ENCODE data around the gene NUDT19. TPM values are rescaled to one million over a fixed set of nuclear protein-coding genes. Genes with fewer than 3 reads are reported as not detected.
"Not testable (repeated sequence)": the region's sequence is repeated elsewhere in the genome, so short reads cannot be mapped to it uniquely, and the experiment has no call there.

The NUDT19 gene
- total RNA-seq, 4 donors from 2014 or later, result 6.1 to 15.9 (median 9.7) TPM

DNA sequence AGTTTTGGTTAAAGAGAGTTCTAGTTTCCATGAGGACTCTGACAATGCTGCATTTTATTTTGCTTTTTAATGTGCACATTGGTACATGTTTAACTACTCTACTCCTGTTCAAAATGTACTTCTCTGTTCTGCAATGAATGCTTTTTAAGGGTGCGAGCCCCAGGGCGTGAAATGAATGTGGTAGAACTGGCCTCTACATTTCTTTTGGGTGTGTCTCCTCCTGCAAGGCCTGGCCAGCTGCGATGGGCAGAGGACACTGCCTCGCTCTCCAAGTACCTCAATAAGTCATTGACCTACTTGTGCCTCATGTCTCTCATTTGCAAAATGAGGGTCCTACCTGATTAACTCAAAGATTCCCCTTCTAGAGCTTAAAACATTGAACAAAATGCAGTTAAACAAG is 9.3 kb upstream of the NUDT19 start:
- TF ChIP-seq, protein P1, sequence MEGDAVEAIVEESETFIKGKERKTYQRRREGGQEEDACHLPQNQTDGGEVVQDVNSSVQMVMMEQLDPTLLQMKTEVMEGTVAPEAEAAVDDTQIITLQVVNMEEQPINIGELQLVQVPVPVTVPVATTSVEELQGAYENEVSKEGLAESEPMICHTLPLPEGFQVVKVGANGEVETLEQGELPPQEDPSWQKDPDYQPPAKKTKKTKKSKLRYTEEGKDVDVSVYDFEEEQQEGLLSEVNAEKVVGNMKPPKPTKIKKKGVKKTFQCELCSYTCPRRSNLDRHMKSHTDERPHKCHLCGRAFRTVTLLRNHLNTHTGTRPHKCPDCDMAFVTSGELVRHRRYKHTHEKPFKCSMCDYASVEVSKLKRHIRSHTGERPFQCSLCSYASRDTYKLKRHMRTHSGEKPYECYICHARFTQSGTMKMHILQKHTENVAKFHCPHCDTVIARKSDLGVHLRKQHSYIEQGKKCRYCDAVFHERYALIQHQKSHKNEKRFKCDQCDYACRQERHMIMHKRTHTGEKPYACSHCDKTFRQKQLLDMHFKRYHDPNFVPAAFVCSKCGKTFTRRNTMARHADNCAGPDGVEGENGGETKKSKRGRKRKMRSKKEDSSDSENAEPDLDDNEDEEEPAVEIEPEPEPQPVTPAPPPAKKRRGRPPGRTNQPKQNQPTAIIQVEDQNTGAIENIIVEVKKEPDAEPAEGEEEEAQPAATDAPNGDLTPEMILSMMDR (IDR thresholded peaks at IDR 0.05), result no peak
- ATAC-seq (ENCODE audit: low FRiP score) (no peak), DNase-seq (ENCODE audit: low spot score) (no peak)

DNA sequence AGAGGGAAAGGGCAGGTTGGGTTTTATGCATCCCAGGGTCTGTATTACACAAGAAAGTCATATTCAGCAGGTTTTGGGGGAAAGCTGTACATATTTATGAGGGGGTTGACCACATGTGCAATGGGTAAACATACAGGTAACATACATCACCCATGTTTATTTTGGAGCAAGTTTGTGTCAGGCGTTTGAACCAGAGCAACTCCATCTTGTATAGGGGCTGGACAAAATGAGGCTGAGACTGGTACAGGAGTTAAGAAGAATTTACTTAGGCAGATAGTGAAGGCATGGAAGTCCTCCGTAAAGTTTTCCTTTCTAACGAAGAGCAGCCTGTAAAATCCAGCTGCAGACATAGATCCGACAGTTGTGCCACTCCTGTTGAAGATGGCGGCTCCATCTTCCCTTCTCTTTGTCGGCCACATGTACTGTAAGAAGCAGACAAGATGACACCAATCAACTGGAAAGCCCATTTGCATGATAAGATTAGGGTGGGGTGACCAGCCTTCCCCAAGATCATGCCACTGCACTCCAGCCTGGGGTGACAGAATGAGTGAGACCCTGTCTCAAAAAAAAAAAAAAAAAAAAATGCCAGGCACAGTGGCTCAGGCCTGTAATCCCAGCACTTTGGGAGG is 4.7 kb upstream of the NUDT19 start:
- TF ChIP-seq, protein P1 (IDR thresholded peaks at IDR 0.05), result no peak
- no peak for ATAC-seq (ENCODE audit: low FRiP score)
- no peak for DNase-seq (ENCODE audit: low spot score)

DNA sequence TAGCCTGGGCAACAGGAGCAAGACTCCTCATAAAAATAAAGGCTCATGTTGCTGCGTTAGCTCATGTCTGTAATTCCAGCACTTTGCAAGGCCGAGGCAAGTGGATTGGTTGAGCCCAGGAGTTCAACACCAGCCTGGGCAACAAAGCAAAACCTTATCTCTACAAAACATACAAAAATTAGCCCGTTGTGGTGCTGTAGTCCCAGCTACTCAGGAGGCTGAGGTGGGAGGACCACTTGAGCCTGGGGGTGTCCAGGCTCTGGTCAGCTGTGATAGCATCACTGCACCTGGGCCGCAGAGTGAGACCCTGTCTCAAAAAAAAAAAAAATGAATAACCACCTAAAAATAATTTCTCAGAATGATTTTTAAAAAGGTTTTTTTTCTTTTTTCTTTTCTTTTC is 3.9 kb upstream of the NUDT19 start:
- TF ChIP-seq, protein P1 (IDR thresholded peaks at IDR 0.05), result no peak
- no peak for DNase-seq (ENCODE audit: low spot score)
- no peak for ATAC-seq (ENCODE audit: low FRiP score)

DNA sequence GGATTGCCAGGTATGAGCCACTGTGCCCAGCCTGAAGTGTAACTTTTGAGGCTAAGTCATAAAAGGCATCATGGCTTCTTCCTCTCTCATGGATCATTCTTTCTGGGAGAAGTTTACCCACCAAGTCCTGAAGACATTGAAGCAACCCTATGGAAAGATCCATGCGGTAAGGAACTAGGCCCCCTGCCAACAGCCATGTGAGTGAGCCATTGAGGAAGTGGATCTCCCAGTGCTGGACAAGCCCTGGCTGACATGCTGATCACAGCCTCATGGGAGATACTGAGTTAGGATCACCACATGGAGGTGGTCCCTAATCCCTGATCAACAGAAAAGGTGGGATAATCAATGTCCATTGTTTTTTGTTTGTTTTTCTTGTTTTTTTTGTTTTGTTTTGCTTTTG is 3.3 kb upstream of the NUDT19 start:
- TF ChIP-seq, protein P1 (IDR thresholded peaks at IDR 0.05), result no peak

DNA sequence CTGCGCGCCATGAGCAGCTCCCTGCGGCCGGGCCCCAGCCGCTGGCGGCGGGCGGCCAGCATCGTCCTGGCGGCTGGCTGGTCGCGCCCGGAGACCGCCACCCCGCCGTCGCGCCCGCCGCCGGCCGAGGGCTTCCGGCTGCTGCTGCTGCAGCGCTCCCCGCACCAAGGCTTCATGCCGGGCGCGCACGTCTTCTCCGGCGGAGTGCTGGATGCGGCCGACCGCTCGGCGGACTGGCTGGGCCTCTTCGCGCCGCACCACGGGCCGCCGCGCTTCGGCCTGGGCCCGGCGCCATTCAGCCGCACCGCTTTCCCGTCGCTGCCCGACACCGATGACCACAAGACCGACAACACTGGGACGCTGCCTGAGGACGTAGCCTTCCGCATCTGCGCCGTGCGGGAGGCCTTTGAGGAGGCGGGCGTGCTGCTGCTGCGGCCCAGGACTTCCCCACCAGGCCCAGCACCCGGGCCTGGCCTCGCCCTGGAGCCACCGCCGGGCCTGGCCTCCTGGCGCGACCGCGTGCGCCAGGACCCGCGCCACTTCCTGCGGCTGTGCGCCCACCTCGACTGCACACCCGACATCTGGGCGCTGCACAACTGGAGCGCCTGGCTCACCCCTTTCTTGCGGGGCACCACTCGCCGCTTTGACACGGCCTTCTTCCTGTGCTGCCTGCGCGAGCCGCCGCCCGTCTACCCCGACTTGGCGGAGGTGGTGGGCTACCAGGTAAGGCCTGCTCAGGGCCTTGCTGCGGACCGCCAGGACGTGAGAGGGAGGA is 518 bp downstream of the NUDT19 start:
- peak; percentile 79 for ATAC-seq (ENCODE audit: low FRiP score)
- TF ChIP-seq, protein P1 (IDR thresholded peaks at IDR 0.05), result no peak
- no peak for DNase-seq (ENCODE audit: low spot score)

More for the DNA sequence above, 3.3 kb upstream of the NUDT19 start:
- DNase-seq (ENCODE audit: low spot score) (no peak), ATAC-seq (ENCODE audit: low FRiP score) (no peak)

DNA sequence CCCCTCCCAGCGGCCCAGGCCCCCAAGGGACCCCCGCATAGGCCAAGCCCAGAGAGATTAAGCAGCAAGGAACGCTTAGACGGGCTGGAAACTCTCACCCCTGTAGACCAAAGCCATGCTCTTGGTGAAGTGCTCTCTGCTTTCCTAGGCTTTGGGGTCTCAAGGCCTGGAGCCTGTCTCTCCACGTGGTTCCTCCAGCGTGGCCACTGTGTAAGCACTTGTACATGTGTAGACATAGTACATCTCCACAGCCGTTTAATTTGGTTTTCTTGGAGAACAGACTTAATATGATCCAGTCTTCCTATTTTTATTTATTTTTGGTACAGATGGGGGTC is 1.1 kb downstream of the NUDT19 start:
- TF ChIP-seq, protein P1 (IDR thresholded peaks at IDR 0.05), result no peak
- ATAC-seq (ENCODE audit: low FRiP score) (no peak), DNase-seq (ENCODE audit: low spot score) (no peak)

DNA sequence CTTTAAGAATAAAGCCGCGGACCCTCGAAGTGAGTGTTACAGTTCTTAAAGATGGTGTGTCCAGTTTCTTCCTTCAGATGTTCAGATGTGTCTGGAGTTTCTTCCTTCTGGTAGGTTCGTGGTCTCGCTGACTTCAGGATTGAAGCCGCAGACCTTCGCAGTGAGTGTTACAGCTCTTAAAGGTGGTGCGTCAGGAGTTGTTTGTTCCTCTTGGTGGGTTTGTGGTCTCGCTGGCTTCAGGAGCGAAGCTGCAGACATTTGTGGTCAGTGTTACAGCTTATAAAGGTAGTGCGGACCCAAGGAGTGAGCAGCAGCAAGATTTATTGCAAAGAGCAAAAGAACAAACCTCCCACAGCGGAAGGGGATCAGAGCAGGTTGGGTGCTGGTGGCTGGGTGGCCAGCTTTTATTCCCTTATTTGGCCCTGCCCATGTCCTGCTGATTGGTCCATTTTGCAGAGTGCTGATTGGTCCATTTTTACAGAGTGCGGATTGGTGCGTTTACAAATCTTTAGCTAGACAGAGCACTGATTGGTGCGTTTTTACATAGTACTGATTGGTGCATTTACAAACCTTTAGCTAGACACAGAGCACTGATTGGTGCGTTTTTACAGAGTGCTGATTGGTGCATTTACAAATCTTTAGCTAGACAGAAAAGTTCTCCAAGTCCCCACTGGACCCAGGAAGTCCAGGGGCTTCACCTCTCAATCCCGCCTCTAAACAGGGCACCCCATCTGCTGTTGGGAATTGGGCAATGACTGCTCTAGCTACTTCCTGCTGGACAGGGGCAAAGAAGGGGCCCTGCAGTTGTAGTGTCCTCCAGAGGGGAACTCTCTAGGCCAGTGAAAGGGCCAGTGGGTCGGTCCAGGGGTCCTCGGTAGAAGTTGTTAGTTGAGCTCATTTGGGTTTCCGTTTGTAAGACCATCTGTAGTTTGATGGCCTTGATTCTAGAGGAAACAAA is 1.8 kb downstream of the NUDT19 start:
- not testable (repeated sequence) for DNase-seq (ENCODE audit: low spot score); ATAC-seq (ENCODE audit: low FRiP score)

DNA sequence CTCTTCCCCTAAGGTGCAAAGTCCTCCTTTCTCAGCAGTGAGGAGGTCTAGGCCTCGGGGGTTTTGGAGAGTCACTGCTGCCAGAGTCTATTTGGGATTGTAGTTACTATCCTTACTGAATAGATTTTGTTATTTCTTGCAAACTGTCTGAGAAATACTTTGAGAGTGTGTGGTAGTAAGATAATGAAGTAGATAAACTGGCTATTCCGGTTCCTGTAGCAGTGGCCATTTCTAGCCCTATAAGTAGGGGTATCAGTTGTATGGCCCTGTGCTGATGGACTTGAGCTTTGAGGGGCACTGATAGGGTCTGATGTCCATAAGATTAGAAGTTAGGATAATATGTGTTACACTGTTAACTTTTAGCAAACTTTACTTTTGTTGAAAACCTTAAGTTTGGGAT is 2.7 kb downstream of the NUDT19 start:
- ATAC-seq (ENCODE audit: low FRiP score); DNase-seq (ENCODE audit: low spot score): not testable (repeated sequence)

DNA sequence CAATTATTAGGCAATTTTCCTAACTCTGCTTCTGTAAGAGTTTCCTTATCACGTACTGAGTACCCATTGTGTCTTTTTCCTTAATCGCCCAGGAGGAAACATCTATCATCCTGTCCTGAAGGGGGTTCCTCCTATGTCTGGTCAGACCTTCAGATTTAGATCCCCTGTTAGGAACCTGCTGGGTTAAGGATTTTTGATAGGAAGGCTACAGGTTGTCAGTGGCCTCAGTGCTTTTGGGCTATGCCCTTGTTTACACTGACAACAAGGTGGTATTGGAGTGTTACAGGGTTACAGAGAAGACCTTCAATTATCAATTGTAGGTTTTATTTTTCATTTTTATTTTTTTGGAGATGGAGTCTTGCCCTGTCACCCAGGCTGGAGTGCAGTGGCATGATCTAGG is 3.2 kb downstream of the NUDT19 start:
- not testable (repeated sequence) for ATAC-seq (ENCODE audit: low FRiP score); DNase-seq (ENCODE audit: low spot score)

DNA sequence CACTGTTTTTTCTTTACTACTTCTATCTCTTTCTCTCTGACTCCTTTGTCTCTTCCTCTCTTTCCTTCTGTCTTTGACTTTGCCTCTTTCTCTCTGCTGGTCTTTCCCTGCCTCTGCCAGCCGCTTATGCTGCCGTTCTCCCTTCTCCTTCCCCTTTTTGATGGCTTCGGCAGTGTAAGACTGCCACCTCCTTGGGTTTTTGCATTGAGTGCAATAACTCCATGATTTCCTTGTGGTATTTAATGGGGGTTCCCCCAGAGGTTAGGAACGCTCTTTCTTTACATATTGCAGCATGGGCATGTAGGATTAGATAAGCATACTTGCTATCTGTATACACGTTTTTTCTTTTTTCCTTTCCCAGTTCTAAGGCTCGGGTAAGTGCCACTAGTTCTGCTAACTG is 3.9 kb downstream of the NUDT19 start:
- not testable (repeated sequence) for DNase-seq (ENCODE audit: low spot score); ATAC-seq (ENCODE audit: low FRiP score)

DNA sequence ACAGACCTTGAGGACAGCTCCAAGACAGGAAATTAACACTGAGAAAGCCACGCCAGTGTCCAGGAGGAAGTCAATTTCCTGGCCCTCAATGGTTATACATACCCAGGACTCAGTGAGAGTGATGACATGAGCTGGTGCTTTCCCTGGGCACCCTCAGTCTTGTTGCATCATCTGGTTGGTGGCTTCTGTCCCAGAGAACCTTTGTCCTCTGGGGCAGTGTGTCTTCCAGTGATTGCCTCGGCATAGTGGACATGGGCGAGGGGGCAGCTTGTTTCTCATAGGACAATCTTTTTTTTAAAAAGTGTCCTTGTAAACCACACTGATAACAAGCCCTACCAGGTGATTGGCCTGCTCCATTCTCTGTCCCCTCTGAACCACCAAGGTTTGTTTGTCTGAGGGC is 5.2 kb downstream of the NUDT19 start:
- not testable (repeated sequence) for DNase-seq (ENCODE audit: low spot score); ATAC-seq (ENCODE audit: low FRiP score)

Data from omental fat pad (tissue), 4 donors.